Gastroesophageal sphincter (tissue), 4 donors: ENCODE measurements around the gene PRR35. TPM values are rescaled to one million over a fixed set of nuclear protein-coding genes. Genes with fewer than 3 reads are reported as not detected.

Source experiments
- ATAC-seq: fragments of 150-250 bp; one replicate; pipeline ENCODE4 v1.9.1; 2016; ENCODE audit warnings: mild to moderate bottlenecking, moderate library complexity
- H3K27ac ChIP-seq, 4 donors: fragments of 200-600 bp; sonication (generic) in 3 of 4; 1 replicate in 3 of 4; 2 replicates in 1 of 4; pipeline ENCODE4 v1.5.1; 2016 to 2019
- H3K27me3 ChIP-seq: fragments of 200-600 bp; sonication (generic); one replicate; pipeline ENCODE4 v1.5.1; 2019
- H3K36me3 ChIP-seq, 2 donors: fragments of 200-600 bp; sonication (generic); one replicate each; pipeline ENCODE4 v1.5.1; 2019; ENCODE audit warnings: control low read depth in 1 of 2
- H3K4me1 ChIP-seq, 3 donors: fragments of 200-600 bp; sonication (generic); 1 replicate in 2 of 3; 2 replicates in 1 of 3; pipeline ENCODE4 v1.5.1; 2016 to 2019; ENCODE audit warnings: control low read depth in 2 of 3
- H3K4me3 ChIP-seq, 2 donors: fragments of 200-600 bp; sonication (generic); one replicate each; pipeline ENCODE4 v1.5.1; 2019; ENCODE audit warnings: mild to moderate bottlenecking in 1 of 2, moderate library complexity in 1 of 2
- H3K9me3 ChIP-seq, 3 donors: fragments of 200-600 bp; sonication (generic); one replicate each; pipeline ENCODE4 v1.5.1; 2017 to 2019; ENCODE audit warnings: control low read depth in 2 of 3
- EP300 ChIP-seq: sonication (generic); formaldehyde crosslinking; IDR thresholded peaks from one replicate; pipeline ENCODE4 v1.6.1; 2017; ENCODE audit warnings: antibody characterized with exemption, mild to moderate bottlenecking
- POLR2A ChIP-seq, 2 donors: fragments of 450-650 bp; IDR thresholded peaks; one replicate each; pipeline ENCODE4 v1.6.1; 2017; ENCODE audit warnings: antibody characterized with exemption in 2 of 2, mild to moderate bottlenecking in 2 of 2, moderate library complexity in 1 of 2
- POLR2AphosphoS5 ChIP-seq: sonication (generic); formaldehyde crosslinking; IDR thresholded peaks from one replicate; pipeline ENCODE4 v1.6.1; 2017; ENCODE audit warnings: antibody characterized with exemption
- WGBS, 2 donors: methylation state at CpG; one replicate each; pipeline ENCODE4 v1.1.5; 2018; ENCODE audit warnings: low coverage in 1 of 2; 5-methylcytosine and 5-hydroxymethylcytosine counted together
- total RNA-seq, 4 donors: library from RNA; depleted of rRNA; stranded (reverse); fragments of >200 nt; gene quantifications; one replicate each; pipeline ENCODE4 v1.1.0, GENCODE V29; 2016
- TF ChIP-seq, protein P1 (sequence below), 4 experiments: fragments of 200-600 bp in 2 of 4; fragments of 450-650 bp in 2 of 4; sonication (generic) in 1 of 4; IDR thresholded peaks; one replicate each; pipeline ENCODE4 v1.5.1; 2017 to 2019; ENCODE audit warnings: antibody characterized with exemption in 4 of 4, mild to moderate bottlenecking in 2 of 4, moderate library complexity in 2 of 4

The PRR35 gene
- total RNA-seq, 4 donors from 2014 or later = not detected

- H3K9me3 ChIP-seq = no peaks in the 10 kb centered on the region
These were observed 22.6 kb downstream of the PRR35 start for GRCh38 chr16:582614-583331.

DNA sequence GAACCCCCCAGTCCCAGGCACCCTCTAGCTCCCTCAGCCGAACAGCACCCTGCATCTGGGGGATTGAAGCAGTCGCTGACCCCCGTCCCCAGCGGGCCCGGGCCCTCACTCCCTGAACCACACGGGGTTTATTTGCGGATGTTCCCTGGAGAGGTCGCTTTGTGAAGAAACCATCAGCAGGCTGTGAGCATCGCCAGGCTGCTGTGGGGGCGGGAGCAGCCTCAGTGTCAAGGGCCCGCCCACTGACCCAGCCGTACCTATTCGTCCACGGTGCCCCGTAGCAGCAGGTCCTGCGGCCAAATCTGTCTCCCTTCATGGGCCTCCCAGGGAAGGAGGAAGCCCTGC, 23.2 kb downstream of the PRR35 start:
- no peak overlapping the region for H3K4me3 ChIP-seq
- no CpG with 5 or more reads among the region's 16 CpGs for WGBS, 2 donors

More at GRCh38 chr16:582614-583331, 22.6 kb downstream of the PRR35 start:
- TF ChIP-seq POLR2A (IDR thresholded peaks at IDR 0.05) (no peak), POLR2AphosphoS5 (no peak), EP300 (no peak)
- TF ChIP-seq, protein P1, sequence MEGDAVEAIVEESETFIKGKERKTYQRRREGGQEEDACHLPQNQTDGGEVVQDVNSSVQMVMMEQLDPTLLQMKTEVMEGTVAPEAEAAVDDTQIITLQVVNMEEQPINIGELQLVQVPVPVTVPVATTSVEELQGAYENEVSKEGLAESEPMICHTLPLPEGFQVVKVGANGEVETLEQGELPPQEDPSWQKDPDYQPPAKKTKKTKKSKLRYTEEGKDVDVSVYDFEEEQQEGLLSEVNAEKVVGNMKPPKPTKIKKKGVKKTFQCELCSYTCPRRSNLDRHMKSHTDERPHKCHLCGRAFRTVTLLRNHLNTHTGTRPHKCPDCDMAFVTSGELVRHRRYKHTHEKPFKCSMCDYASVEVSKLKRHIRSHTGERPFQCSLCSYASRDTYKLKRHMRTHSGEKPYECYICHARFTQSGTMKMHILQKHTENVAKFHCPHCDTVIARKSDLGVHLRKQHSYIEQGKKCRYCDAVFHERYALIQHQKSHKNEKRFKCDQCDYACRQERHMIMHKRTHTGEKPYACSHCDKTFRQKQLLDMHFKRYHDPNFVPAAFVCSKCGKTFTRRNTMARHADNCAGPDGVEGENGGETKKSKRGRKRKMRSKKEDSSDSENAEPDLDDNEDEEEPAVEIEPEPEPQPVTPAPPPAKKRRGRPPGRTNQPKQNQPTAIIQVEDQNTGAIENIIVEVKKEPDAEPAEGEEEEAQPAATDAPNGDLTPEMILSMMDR (IDR thresholded peaks at IDR 0.05) = no peak
- no peak overlapping the region for H3K27ac ChIP-seq
- no peak overlapping the region for H3K4me3 ChIP-seq
- 80% methylated on average over 2 of the region's 21 CpGs; no CpG with 5 or more reads in 1 of the 2 donors for WGBS, 2 donors
- peaks cover 11% of the 10 kb centered on the region for H3K27me3 ChIP-seq
- ATAC-seq = no peak
- H3K36me3 ChIP-seq = peaks cover 0 to 25% of the 10 kb centered on the region in 2 donors
- H3K4me1 ChIP-seq = peaks cover 0 to 29% (median 7%) of the 10 kb centered on the region in 3 donors

DNA sequence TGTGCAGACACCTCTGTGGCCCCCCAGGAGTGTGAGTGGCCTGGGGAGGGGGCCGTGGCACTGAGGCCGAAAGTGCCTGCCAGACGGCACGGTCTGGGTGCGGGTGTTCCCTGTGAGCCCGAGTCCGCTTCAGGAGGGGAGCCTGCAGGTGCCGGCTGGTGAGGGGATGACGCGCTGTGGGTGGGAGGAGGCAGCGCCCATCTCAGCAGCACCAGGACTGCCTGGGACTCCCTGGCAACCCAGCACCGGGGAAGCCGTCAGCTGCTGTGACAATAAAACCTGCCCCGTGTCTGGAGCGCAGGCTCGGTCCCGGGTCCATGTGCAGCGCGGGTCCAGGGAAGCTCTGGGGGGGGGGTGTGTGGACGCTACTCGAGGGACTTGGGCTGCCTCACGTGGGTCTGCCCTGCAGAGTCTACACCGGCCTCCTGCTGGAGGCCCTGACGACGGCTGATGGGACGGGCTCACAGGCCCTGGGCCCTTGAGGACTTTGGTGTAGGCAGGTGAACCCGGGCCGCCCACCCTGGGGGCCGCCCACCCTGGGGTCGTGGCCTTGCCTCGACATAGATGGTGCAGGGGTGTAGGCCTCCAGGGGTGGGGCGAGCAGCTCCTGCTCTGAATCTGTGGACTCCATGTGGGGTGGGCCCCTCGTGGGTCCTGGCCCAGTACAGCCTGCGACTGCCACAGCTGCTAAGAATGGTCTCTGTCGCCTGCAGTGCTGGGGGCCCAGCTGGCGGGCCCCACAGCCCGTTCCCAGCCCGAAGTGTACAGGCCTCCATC, 23.8 kb downstream of the PRR35 start:
- no peak for ATAC-seq
- H3K27me3 ChIP-seq = peaks cover 11% of the 10 kb centered on the region
- no peaks in the 10 kb centered on the region for H3K9me3 ChIP-seq
- H3K36me3 ChIP-seq = peaks cover 0 to 25% of the 10 kb centered on the region in 2 donors
- H3K4me3 ChIP-seq = no peak overlapping the region
- H3K27ac ChIP-seq = no peak overlapping the region
- H3K4me1 ChIP-seq = peaks cover 0 to 32% (median 13%) of the 10 kb centered on the region in 3 donors
- WGBS, 2 donors = 60% methylated on average over 4 of the region's 38 CpGs; no CpG with 5 or more reads in 1 of the 2 donors
- TF ChIP-seq POLR2AphosphoS5 = no peak
- no peak for TF ChIP-seq EP300
- TF ChIP-seq POLR2A (IDR thresholded peaks at IDR 0.05) = no peak
- TF ChIP-seq, protein P1 (IDR thresholded peaks at IDR 0.05) = no peak

More for the DNA sequence above, 23.2 kb downstream of the PRR35 start:
- H3K4me1 ChIP-seq = peaks cover 0 to 36% (median 13%) of the 10 kb centered on the region in 3 donors
- no peak for ATAC-seq
- peaks cover 0 to 25% of the 10 kb centered on the region in 2 donors for H3K36me3 ChIP-seq
- H3K27ac ChIP-seq = no peak overlapping the region
- peaks cover 11% of the 10 kb centered on the region for H3K27me3 ChIP-seq
- TF ChIP-seq EP300 = no peak
- TF ChIP-seq POLR2A (IDR thresholded peaks at IDR 0.05) = no peak
- no peak for TF ChIP-seq POLR2AphosphoS5
- TF ChIP-seq, protein P1 (IDR thresholded peaks at IDR 0.05) = no peak
- H3K9me3 ChIP-seq = no peaks in the 10 kb centered on the region

- 17% methylated on average over 1 of the region's 10 CpGs; no CpG with 5 or more reads in 1 of the 2 donors for WGBS, 2 donors
- no peak overlapping the region for H3K27ac ChIP-seq
- peaks cover 11% of the 10 kb centered on the region for H3K27me3 ChIP-seq
- TF ChIP-seq, protein P1 (IDR thresholded peaks at IDR 0.05) = no peak
- no peak for TF ChIP-seq POLR2AphosphoS5
- no peak for TF ChIP-seq POLR2A (IDR thresholded peaks at IDR 0.05)
- no peak for TF ChIP-seq EP300
- H3K4me3 ChIP-seq = no peak overlapping the region
- no peak for ATAC-seq
- H3K9me3 ChIP-seq = no peaks in the 10 kb centered on the region
- peaks cover 0 to 24% of the 10 kb centered on the region in 2 donors for H3K36me3 ChIP-seq
- peaks cover 0 to 29% (median 13%) of the 10 kb centered on the region in 3 donors for H3K4me1 ChIP-seq
These were observed 25.2 kb downstream of the PRR35 start for GRCh38 chr16:585351-585750.
